Measurements from ENCODE around the gene C5. TPM values are rescaled to one million over a fixed set of nuclear protein-coding genes. Genes with fewer than 3 reads are reported as not detected.

C5 gene
- polyA plus RNA-seq, 3 donors, result 12.8 to 14.7 (median 14.3) TPM

- no peak for DNase-seq (ENCODE audit: extremely low read depth in 1 of 11, low read depth in 9 of 11, low spot score in 4 of 11)
Observed at GRCh38 chr9:120932086-120932823, 117.8 kb downstream of the C5 start.

GRCh38 chr9:120931231-120932085, 118.6 kb downstream of the C5 start:
- no peak for DNase-seq (ENCODE audit: extremely low read depth in 1 of 11, low read depth in 9 of 11, low spot score in 4 of 11)

- DNase-seq (ENCODE audit: extremely low read depth in 1 of 11, low read depth in 9 of 11, low spot score in 4 of 11), result no peak
Observed at GRCh38 chr9:120929229-120929791, 120.8 kb downstream of the C5 start.

GRCh38 chr9:120928483-120929228, 121.4 kb downstream of the C5 start:
- DNase-seq (ENCODE audit: extremely low read depth in 1 of 11, low read depth in 9 of 11, low spot score in 4 of 11), result no peak

GRCh38 chr9:120928015-120928482, 122.0 kb downstream of the C5 start:
- no peak for DNase-seq (ENCODE audit: extremely low read depth in 1 of 11, low read depth in 9 of 11, low spot score in 4 of 11)

- no peak for DNase-seq (ENCODE audit: extremely low read depth in 1 of 11, low read depth in 9 of 11, low spot score in 4 of 11)
Observed at GRCh38 chr9:120927269-120928014, 122.6 kb downstream of the C5 start.

- no peak for DNase-seq (ENCODE audit: extremely low read depth in 1 of 11, low read depth in 9 of 11, low spot score in 4 of 11)
Observed at GRCh38 chr9:120926397-120926928, 123.6 kb downstream of the C5 start, which contains the start of gene TRAF1. Gene TRAF1 (minus strand): TSS chr9:120926796. CDS start chr9:120926075, 721 bp downstream.

- no peak for DNase-seq (ENCODE audit: extremely low read depth in 1 of 11, low read depth in 9 of 11, low spot score in 4 of 11)
Observed at GRCh38 chr9:120925535-120926396, 124.3 kb downstream of the C5 start.

- DNase-seq (ENCODE audit: extremely low read depth in 1 of 11, low read depth in 9 of 11, low spot score in 4 of 11), result no peak
Observed at GRCh38 chr9:120924698-120925534, 125.2 kb downstream of the C5 start.

GRCh38 chr9:120923620-120924328, 126.3 kb downstream of the C5 start:
- no peak for DNase-seq (ENCODE audit: extremely low read depth in 1 of 11, low read depth in 9 of 11, low spot score in 4 of 11)

- no peak for DNase-seq (ENCODE audit: extremely low read depth in 1 of 11, low read depth in 9 of 11, low spot score in 4 of 11)
Observed at GRCh38 chr9:120922404-120923195, 127.5 kb downstream of the C5 start.

GRCh38 chr9:120921661-120922181, 128.4 kb downstream of the C5 start:
- DNase-seq (ENCODE audit: extremely low read depth in 1 of 11, low read depth in 9 of 11, low spot score in 4 of 11), result no peak

- no peak for DNase-seq (ENCODE audit: extremely low read depth in 1 of 11, low read depth in 9 of 11, low spot score in 4 of 11)
Observed at GRCh38 chr9:120920806-120921178, 129.3 kb downstream of the C5 start.

- DNase-seq (ENCODE audit: extremely low read depth in 1 of 11, low read depth in 9 of 11, low spot score in 4 of 11), result no peak
Observed at GRCh38 chr9:120919843-120920805, 130.0 kb downstream of the C5 start.

Data from renal cortex interstitium (tissue), 11 donors.